ENCODE measurements around the gene MRPS16. TPM values are rescaled to one million over a fixed set of nuclear protein-coding genes. Genes with fewer than 3 reads are reported as not detected.
"Not testable (repeated sequence)": the region's sequence is repeated elsewhere in the genome, so short reads cannot be mapped to it uniquely, and the experiment has no call there.

The MRPS16 gene
- total RNA-seq = 10 to 100 TPM; 91.3 to 95.4 TPM

DNA sequence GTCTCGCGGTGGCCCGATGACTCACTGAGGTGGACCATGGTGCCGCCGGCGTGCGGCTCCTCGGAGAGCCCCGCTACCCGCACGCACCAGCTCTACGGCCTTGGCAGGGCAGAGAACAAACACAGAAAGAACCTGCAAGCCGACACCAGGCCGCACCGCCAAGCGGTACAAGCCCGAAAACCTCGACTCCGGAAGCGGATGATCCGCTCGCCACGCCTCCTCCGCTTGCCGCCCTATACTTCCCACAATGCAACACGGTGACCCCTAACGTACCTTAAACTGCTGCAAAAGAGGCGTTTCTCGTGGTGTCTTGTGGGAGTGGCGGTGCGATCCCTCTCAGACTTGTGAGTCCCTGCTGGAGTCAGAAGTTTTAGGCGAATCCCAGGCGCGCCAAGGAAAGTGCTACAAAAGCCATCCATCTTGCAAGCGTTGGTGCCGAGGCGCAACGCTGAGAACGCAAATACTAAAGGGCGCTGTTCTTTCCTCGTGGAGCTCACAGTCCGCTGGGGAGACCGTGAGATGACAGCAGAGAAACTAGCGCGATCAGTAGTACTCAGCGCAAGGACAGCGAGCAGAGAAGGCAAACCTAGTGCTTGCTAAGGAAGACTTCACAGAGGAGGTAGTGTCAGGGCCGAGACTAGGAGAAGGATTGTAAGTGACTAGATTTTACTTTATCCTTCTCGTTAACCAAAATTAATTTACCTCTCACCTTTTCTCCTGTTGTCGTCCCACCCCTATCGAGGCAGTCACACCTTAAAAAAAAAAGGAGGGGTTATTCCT, at the start of gene MRPS16:
TSS of gene MRPS16 (minus strand) at position 200 of the 780 bp plus-strand sequence. CDS start at position 38, 162 bp downstream.
- H3K9me3 Mint-ChIP-seq = no peaks in the 10 kb centered on the region
- H3K4me3 Mint-ChIP-seq = peak within 1 kb of the TSS; percentile 96
- peaks cover 43% of the 10 kb centered on the region for H3K4me1 Mint-ChIP-seq
- POLR2A ChIA-PET = interaction anchor here (1.0 kb wide), 2 partner anchors 106 to 157 kb away, joined by 3 to 5 read pairs; partner anchors contain the start of gene CFAP70
- peak; percentile 96 for DNase-seq
- H3K27ac Mint-ChIP-seq = peak within 1 kb of the TSS; percentile 94
- H3K27me3 Mint-ChIP-seq = no peaks in the 10 kb centered on the region
- peaks cover 32% of the 10 kb centered on the region for H3K36me3 Mint-ChIP-seq (ENCODE audit: low read depth)
- CTCF ChIA-PET = interaction anchor here (0.5 to 1.6 kb wide), 6 partner anchors 8 to 849 kb away, joined by 3 to 5 read pairs (median 4); partner anchors contain the start of gene NUDT13

DNA sequence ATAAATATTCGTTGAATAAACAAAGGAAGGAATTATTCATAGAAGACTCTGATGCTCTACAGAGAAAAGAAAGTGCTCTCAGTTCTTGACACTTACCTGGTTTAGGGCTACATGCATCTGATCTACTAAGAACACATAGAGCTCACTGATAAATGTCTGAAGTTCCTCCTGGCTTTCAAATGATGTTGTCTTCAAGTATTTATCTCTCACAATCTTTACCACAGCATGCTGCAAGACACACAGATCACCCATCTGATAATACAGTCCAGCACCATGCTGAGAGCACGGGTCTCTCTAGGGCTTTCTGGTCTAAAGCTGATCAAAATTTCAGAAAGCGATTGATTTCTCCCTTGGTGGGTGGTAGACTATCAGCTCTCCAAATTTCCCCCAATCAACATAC, 44.5 kb upstream of the MRPS16 start:
- Mint-ChIP-seq H3K9me3 (no peaks in the 10 kb centered on the region), H3K4me1 (peaks cover 3% of the 10 kb centered on the region), H3K4me3 (no peak overlapping the region), H3K36me3 (ENCODE audit: low read depth) (no peaks in the 10 kb centered on the region), H3K27me3 (peaks cover 7% of the 10 kb centered on the region), H3K27ac (no peak overlapping the region)
- ChIA-PET POLR2A (no interaction called here), CTCF (no interaction called here)
- DNase-seq = no peak

DNA sequence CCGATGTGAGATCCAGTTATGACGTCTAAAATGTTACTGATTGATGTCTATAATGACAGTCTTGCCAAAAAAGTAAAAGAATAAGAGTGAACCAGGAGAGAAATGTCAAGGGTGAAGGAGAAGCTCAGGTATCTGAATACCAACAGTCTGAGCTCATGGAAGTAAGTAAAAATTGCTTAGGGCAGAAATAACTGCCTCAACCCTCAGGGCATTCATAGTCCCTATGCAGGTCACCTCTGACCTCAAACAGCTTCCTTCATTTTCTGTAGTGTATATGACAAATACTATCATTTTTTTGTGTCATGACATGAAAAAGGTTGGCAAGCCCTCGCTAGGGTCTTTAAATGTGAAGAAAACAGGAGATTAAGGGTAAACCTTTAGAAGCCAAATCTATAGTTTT, 41.0 kb upstream of the MRPS16 start:
- ChIA-PET CTCF (no interaction called here), POLR2A (no interaction called here)
- H3K36me3 Mint-ChIP-seq (ENCODE audit: low read depth) = peaks cover 1% of the 10 kb centered on the region
- H3K9me3 Mint-ChIP-seq = no peaks in the 10 kb centered on the region
- no peak overlapping the region for H3K4me3 Mint-ChIP-seq
- H3K27me3 Mint-ChIP-seq = peaks cover 7% of the 10 kb centered on the region
- peaks cover 3% of the 10 kb centered on the region for H3K4me1 Mint-ChIP-seq
- DNase-seq = no peak
- H3K27ac Mint-ChIP-seq = no peak overlapping the region

DNA sequence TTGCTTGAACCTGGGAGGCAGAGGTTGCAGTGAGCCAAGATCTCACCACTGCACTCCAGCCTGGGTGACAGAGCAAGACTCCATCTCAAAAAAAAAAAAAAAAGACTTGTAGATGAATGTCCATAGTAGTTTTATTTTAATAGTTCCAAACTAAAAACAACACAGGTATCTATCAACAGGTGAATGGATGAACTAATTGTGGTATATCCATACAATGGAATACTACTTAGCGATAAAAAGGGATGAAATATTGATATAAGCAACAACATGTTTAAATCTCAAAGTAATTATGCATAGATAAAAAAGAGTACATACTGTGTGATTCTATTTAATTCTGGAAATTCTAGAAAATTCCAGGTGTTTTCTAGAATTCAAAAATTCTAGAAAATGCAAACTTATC, 37.5 kb upstream of the MRPS16 start:
- Mint-ChIP-seq H3K4me1 (no peaks in the 10 kb centered on the region), H3K4me3 (no peak overlapping the region), H3K27ac (no peak overlapping the region), H3K36me3 (ENCODE audit: low read depth) (peaks cover 1% of the 10 kb centered on the region), H3K27me3 (no peaks in the 10 kb centered on the region), H3K9me3 (no peaks in the 10 kb centered on the region)
- POLR2A ChIA-PET = no interaction called here
- CTCF ChIA-PET = no interaction called here
- DNase-seq = no peak

DNA sequence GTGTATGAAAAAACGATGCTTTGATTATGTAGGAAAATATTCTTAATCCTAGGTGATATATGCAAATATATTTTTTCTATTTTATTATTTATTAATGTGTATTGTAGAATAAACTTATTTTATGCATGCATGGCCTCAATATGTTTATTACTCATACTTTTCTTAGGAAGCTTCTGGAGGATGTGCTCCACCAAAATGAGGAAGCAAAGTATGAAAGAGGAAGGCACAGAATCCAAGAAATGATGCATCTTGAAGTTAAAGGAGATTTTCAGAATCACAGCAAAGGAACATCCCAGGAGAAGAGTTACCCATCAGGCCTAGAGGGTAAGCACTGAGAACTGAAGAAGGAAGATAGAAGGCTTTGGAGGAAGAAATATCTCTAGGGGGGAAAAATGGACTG, 35.0 kb upstream of the MRPS16 start:
- Mint-ChIP-seq H3K27me3 (no peaks in the 10 kb centered on the region), H3K27ac (no peak overlapping the region), H3K9me3 (no peaks in the 10 kb centered on the region), H3K4me1 (no peaks in the 10 kb centered on the region), H3K36me3 (ENCODE audit: low read depth) (peaks cover 1% of the 10 kb centered on the region), H3K4me3 (no peak overlapping the region)
- no peak for DNase-seq
- POLR2A ChIA-PET = no interaction called here
- CTCF ChIA-PET = interaction anchor here (0.7 kb wide), 1 partner anchor 111 kb away, joined by 3 read pairs; no protein-coding TSS in a partner anchor

DNA sequence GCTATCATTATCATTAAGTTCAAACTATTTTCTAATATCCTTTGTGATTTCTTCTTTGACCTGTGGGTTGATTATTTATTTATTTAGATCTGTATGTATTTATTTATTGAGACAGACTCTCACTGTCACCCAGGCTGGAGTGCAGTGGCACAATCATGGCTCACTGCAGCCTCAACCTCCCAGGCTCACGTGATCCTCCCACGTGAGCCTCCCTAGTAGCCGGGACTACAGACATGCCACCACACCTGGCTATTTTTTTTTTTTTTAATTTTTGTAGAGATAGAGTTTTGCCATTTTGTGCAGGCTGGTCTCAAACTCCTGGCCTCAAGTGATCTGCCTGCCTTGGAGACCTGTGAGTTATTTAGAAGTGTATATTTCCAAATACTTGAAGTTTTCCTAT, 28.7 kb upstream of the MRPS16 start:
- H3K27me3 Mint-ChIP-seq = no peaks in the 10 kb centered on the region
- no peak for DNase-seq
- H3K9me3 Mint-ChIP-seq = no peaks in the 10 kb centered on the region
- H3K4me3 Mint-ChIP-seq = no peak overlapping the region
- H3K4me1 Mint-ChIP-seq = no peaks in the 10 kb centered on the region
- H3K27ac Mint-ChIP-seq = no peak overlapping the region
- H3K36me3 Mint-ChIP-seq (ENCODE audit: low read depth) = no peaks in the 10 kb centered on the region
- POLR2A ChIA-PET = no interaction called here
- CTCF ChIA-PET = no interaction called here

DNA sequence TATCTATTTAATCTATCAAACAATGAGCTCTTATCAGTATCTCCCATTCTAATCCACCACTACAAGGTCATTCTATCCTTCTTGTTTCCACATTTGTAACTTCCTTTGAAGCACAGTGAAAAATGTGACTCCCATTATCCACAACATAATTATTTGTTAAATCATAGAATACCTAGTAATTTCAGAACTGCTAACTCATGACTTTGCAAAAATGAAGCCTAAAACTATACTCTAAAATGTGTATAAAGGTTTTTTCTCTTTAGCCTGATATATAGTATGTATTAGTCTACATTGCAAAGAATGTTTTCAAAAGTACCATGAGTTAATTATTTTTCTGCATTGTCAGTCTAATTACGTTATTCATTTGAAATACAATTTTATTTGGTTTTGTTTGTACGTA, 12.0 kb upstream of the MRPS16 start:
- Mint-ChIP-seq H3K4me3 (no peak overlapping the region), H3K9me3 (no peaks in the 10 kb centered on the region), H3K27me3 (peaks cover 6% of the 10 kb centered on the region), H3K27ac (no peak overlapping the region), H3K4me1 (peaks cover 5% of the 10 kb centered on the region), H3K36me3 (ENCODE audit: low read depth) (no peaks in the 10 kb centered on the region)
- CTCF ChIA-PET = interaction anchor here (0.6 to 1.8 kb wide), 2 partner anchors 96 to 379 kb away, joined by 3 to 6 read pairs; no protein-coding TSS in a partner anchor
- POLR2A ChIA-PET = no interaction called here
- no peak for DNase-seq

DNA sequence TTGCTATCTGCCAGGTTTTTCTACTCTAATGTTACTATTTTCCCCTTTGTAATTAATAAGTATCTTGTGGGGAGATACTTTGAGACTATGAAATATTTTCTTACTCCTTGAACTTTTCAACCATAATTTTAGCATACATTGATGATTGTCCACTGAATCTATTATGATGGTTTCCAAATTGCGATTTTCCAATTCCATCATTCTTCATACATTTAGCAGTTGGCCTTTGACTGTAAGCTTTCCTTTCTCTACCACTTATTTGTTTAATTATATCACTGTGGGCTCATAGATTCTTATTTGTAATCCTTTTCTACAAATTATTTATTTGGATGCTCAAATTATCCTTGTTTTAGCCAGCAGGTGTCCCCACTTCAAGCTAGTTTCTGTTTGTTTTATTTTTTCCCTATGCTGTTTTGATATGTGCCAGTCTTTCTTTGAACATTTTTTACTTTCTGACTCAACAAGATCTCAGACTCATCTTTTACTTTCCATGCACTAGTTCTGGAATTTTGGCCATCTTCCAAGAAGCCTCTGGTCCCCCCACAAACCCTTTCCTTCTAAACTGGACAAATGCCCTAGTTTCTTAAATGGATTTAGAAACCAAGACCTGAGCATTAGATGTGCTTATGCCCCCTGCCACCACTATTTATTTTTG, 11.4 kb upstream of the MRPS16 start:
- H3K27me3 Mint-ChIP-seq = peaks cover 6% of the 10 kb centered on the region
- no peak overlapping the region for H3K27ac Mint-ChIP-seq
- H3K36me3 Mint-ChIP-seq (ENCODE audit: low read depth) = peaks cover 4% of the 10 kb centered on the region
- ChIA-PET POLR2A (no interaction called here), CTCF (interaction anchor here (0.6 to 2.0 kb wide), 4 partner anchors 8 to 380 kb away, joined by 3 to 6 read pairs (median 4); no protein-coding TSS in a partner anchor)
- peaks cover 6% of the 10 kb centered on the region for H3K9me3 Mint-ChIP-seq
- H3K4me3 Mint-ChIP-seq = no peak overlapping the region
- peaks cover 5% of the 10 kb centered on the region for H3K4me1 Mint-ChIP-seq
- DNase-seq = peak; percentile 17

DNA sequence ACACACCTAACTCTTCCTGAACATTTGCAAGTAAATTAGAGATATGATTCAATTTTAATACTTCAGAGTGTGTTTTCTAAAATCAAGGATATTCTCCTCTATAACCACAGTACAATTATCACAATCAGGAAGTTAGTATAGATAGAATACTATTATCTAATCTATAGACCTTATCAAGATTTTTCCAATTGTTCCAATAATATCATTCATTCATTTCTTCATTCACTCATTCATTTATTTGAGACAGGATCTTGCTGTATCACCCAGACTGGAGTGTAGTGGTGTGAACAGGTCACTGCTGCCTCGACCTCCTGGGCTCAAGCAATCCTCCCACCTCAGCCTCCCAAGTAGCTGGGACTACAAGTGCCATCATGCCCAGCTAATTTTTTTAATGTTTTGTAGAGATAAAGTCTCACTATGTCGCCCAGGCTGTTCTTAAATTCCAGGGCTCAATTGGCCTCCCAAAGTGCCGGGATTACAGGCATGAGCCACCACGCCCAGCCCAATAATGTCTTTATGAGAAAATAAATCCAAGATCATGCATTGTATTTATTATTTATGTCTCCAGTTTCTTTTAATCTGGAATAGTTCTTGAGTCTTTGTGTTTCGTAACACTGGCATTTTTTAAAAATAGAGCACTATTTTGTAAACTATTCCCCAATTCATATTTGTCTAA, 10.6 kb upstream of the MRPS16 start:
- POLR2A ChIA-PET = no interaction called here
- H3K36me3 Mint-ChIP-seq (ENCODE audit: low read depth) = peaks cover 5% of the 10 kb centered on the region
- no peak for DNase-seq
- H3K27me3 Mint-ChIP-seq = peaks cover 6% of the 10 kb centered on the region
- H3K9me3 Mint-ChIP-seq = peaks cover 9% of the 10 kb centered on the region
- CTCF ChIA-PET = interaction anchor here (1.4 to 2.0 kb wide), 3 partner anchors 9 to 381 kb away, joined by 3 to 6 read pairs (median 5); no protein-coding TSS in a partner anchor
- H3K27ac Mint-ChIP-seq = no peak overlapping the region
- H3K4me3 Mint-ChIP-seq = no peak overlapping the region
- H3K4me1 Mint-ChIP-seq = peaks cover 5% of the 10 kb centered on the region

DNA sequence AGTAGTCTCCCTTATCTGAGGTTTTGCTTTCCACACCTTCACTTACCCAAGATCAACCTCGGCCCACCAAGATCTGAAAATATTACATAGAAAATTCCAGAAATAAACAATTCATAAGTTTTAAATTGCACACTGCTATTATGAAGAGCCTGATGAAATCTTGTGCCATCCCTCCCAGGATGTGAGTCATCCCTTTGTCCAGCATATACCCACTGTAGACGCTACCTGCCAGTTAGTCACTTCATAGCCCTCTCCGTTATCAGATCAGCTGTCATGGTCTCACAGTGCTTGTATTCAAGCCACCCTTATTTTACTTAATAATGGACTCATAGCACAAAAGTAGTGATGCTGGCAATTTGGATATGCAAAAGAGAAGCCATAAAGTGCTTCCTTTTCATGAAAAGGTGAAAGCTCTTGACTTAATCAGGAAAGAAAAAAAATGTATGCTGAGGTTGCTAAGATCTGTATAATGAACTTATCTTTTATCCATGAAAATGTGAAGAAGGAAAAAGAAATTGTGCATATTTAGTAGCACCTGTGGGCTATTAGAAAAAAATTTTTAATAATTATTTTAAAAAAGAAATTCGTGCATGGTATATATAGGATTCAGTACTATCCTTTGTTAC, 9.8 kb upstream of the MRPS16 start:
- POLR2A ChIA-PET = no interaction called here

DNA sequence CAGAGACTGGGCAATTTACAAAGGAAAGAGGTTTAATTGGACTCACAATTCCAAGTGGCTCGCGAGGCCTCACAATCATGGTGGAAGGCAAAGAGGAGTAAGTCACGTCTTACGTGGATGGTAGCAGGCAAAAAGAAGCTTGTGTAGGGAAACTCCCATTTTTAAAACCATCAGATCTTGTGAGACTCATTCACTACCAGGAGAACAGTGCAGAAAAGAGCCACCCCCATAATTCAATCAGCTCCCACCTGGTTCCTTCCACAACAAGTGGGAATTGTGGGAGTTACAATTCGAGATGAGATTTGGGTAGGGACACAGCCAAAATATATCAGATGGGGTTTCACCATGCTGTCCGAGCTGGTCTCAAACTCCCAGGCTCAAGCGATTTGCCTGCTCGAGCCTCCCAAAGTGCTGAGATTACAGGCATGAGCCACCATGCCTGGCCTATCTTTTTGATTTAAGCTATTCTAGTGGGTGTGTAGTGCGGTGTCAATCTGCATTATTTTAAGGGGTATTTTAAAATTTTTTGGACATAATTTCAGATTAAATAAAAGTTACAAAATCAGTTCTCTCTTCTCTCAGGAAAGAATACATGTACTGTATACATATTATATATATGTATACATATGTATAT, 9.0 kb upstream of the MRPS16 start:
- ChIA-PET CTCF (no interaction called here), POLR2A (no interaction called here)
- H3K36me3 Mint-ChIP-seq (ENCODE audit: low read depth) = peaks cover 5% of the 10 kb centered on the region
- DNase-seq = no peak
- H3K9me3 Mint-ChIP-seq = peaks cover 9% of the 10 kb centered on the region
- no peak overlapping the region for H3K27ac Mint-ChIP-seq
- H3K4me1 Mint-ChIP-seq = peaks cover 5% of the 10 kb centered on the region
- H3K27me3 Mint-ChIP-seq = peaks cover 3% of the 10 kb centered on the region
- H3K4me3 Mint-ChIP-seq = no peak overlapping the region

More for the DNA sequence above, 9.8 kb upstream of the MRPS16 start:
- H3K27me3 Mint-ChIP-seq = peaks cover 4% of the 10 kb centered on the region
- H3K36me3 Mint-ChIP-seq (ENCODE audit: low read depth) = peaks cover 5% of the 10 kb centered on the region
- no peak for DNase-seq
- CTCF ChIA-PET = interaction anchor here (2.0 kb wide), 1 partner anchor 9 kb away, joined by 5 read pairs; no protein-coding TSS in a partner anchor
- H3K9me3 Mint-ChIP-seq = peaks cover 9% of the 10 kb centered on the region
- H3K4me1 Mint-ChIP-seq = peaks cover 5% of the 10 kb centered on the region
- H3K4me3 Mint-ChIP-seq = no peak overlapping the region
- no peak overlapping the region for H3K27ac Mint-ChIP-seq

DNA sequence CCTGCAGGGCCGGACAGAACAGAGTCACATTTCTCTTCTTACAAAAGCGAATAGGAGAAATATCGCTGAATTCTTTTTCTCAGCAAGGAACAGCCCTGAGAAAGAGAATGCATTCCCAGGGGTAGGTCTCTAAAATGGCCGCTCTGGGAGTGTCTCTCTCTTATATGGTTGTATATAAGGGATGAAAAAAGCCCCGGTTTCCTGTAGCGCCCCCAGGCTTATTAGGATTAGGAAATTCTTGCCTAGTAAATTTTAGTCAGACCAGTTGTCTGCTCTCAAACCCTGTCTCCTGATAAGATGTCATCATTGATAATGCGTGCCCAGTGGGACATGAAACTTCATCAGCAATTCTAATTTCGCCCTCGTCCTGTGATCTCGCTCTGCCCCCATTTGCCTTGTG, 6.2 kb upstream of the MRPS16 start:
- CTCF ChIA-PET; H3K27me3 Mint-ChIP-seq; POLR2A ChIA-PET; H3K4me1 Mint-ChIP-seq; H3K27ac Mint-ChIP-seq; H3K36me3 Mint-ChIP-seq (ENCODE audit: low read depth); DNase-seq; H3K4me3 Mint-ChIP-seq; H3K9me3 Mint-ChIP-seq: not testable (repeated sequence)
